Bronchial epithelial cell (primary cell): Measurements from ENCODE around the gene ANKRD11. TPM values are rescaled to one million over a fixed set of nuclear protein-coding genes. Genes with fewer than 3 reads are reported as not detected.
A peak's percentile ranks its signal among the peaks of the same experiment; 100 is the strongest.
"Not testable (repeated sequence)": the region's sequence is repeated elsewhere in the genome, so short reads cannot be mapped to it uniquely, and the experiment has no call there.

Experiments
- DNase-seq: peaks from one replicate; pipeline ENCODE4 v3.0.0-alpha.2; 2010; ENCODE audit warnings: low read depth
- FAIRE-seq: peaks from 2 replicates; lab custom pipeline; 2011; peaks lifted over from hg19 to GRCh38; lab: Jason Lieb, UNC
- H3K27me3 ChIP-seq: 2 replicates; pipeline ENCODE4 v1.5.1; 2011; ENCODE audit warnings: low read length; ENCODE audit not compliant: control insufficient read depth, insufficient read depth
- H3K36me3 ChIP-seq: 2 replicates; pipeline ENCODE4 v1.5.1; 2011; ENCODE audit warnings: low read length; ENCODE audit not compliant: control insufficient read depth, insufficient read depth
- H3K4me3 ChIP-seq: 2 replicates; pipeline ENCODE4 v1.5.1; 2011; ENCODE audit warnings: mild to moderate bottlenecking, low read depth, low read length, control low read depth
- CTCF ChIP-seq: IDR thresholded peaks from 2 replicates; pipeline ENCODE4 v1.5.1; 2011; ENCODE audit warnings: mild to moderate bottlenecking, moderate library complexity, low read length, control low read depth, inconsistent platforms; ENCODE audit not compliant: insufficient read depth, severe bottlenecking
- total RNA-seq: library from RNA; depleted of rRNA; stranded (reverse); fragments of >200 nt; gene quantifications from 2 replicates; pipeline ENCODE4 v1.2.1, GENCODE V29; 2014

ANKRD11 gene
- total RNA-seq, 1 donor from 2014 or later: 64.5 TPM

GRCh38 chr16:89423681-89424260 lies 66.6 kb downstream of the ANKRD11 start:
- Histone ChIP-seq H3K4me3 (no peak overlapping the region), H3K36me3 (peaks cover 5% of the 10 kb centered on the region), H3K27me3 (no peaks in the 10 kb centered on the region)
- TF ChIP-seq CTCF: no peak
- FAIRE-seq (no peak), DNase-seq (no peak)

GRCh38 chr16:89422905-89423630 lies 67.3 kb downstream of the ANKRD11 start:
- Histone ChIP-seq H3K27me3 (no peaks in the 10 kb centered on the region), H3K4me3 (no peak overlapping the region), H3K36me3 (peaks cover 5% of the 10 kb centered on the region)
- DNase-seq (peak; percentile 45), FAIRE-seq (no peak)
- no peak for TF ChIP-seq CTCF

- no peaks in the 10 kb centered on the region for H3K27me3 ChIP-seq
- no peak overlapping the region for H3K4me3 ChIP-seq
- peaks cover 5% of the 10 kb centered on the region for H3K36me3 ChIP-seq
- DNase-seq (no peak), FAIRE-seq (no peak)
- no peak for TF ChIP-seq CTCF
Observed at GRCh38 chr16:89422527-89422904, 67.8 kb downstream of the ANKRD11 start.

- H3K36me3 ChIP-seq, DNase-seq: not testable (repeated sequence)
Observed at GRCh38 chr16:89421300-89421699, 69.1 kb downstream of the ANKRD11 start.

GRCh38 chr16:89420204-89420603 lies 70.2 kb downstream of the ANKRD11 start:
- H3K36me3 ChIP-seq: peaks cover 9% of the 10 kb centered on the region
- H3K4me3 ChIP-seq: no peak overlapping the region
- no peak for FAIRE-seq
- DNase-seq: no peak
- no peak for TF ChIP-seq CTCF
- H3K27me3 ChIP-seq: no peaks in the 10 kb centered on the region

More at GRCh38 chr16:89421300-89421699, 69.1 kb downstream of the ANKRD11 start:
- not testable (repeated sequence) for H3K27me3 ChIP-seq, FAIRE-seq, H3K4me3 ChIP-seq

- no peak overlapping the region for H3K4me3 ChIP-seq
- H3K27me3 ChIP-seq: no peaks in the 10 kb centered on the region
- no peak for DNase-seq
- peaks cover 9% of the 10 kb centered on the region for H3K36me3 ChIP-seq
- no peak for FAIRE-seq
- no peak for TF ChIP-seq CTCF
Observed at GRCh38 chr16:89418352-89418751, 72.0 kb downstream of the ANKRD11 start.
